NCI-H774 (cell line): ENCODE results near the gene YRDC.
A peak's percentile ranks its signal among the peaks of the same experiment; 100 is the strongest.

Experiments used
- DNase-seq: peaks from one replicate; lab custom pipeline; 2025; lab: John Stamatoyannopoulos, UW

The YRDC gene, protein sequence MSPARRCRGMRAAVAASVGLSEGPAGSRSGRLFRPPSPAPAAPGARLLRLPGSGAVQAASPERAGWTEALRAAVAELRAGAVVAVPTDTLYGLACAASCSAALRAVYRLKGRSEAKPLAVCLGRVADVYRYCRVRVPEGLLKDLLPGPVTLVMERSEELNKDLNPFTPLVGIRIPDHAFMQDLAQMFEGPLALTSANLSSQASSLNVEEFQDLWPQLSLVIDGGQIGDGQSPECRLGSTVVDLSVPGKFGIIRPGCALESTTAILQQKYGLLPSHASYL

DNA sequence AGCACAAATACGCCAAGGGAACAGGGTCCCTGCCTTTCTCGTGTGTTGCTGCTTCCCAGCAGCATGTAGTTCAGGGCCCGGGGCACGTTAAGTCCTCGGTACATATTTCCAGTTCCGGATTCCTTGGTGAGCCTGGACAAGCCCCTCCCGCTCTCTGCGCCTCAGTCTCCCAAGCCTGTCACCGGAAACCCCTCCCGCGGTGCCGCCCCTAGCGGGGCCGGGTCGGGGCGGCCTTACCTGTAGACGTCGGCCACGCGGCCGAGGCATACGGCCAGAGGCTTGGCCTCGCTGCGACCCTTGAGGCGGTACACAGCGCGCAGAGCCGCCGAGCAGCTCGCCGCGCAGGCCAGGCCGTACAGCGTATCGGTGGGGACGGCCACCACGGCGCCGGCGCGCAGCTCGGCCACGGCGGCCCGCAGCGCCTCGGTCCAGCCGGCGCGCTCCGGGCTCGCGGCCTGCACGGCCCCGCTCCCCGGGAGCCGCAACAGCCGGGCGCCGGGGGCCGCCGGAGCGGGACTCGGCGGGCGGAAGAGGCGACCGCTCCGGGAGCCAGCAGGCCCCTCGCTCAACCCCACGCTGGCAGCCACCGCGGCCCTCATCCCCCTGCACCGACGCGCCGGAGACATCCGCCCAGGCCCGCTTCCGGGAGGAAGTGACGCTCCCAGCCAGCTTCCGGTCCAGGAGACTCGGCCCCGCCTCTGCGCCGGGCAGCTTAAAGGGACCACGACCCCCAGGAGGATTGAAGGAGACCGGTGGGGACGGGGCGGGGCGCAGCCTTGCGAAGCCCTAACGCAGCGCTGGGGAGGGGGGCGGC is at the start of gene YRDC, which contains the start of gene C1orf122:
Gene YRDC, minus strand, starts transcription at position 654 of the 814 bp plus-strand sequence. Its CDS starts 28 bp downstream, at position 626.
Gene C1orf122, plus strand, starts transcription at position 236 of the 814 bp plus-strand sequence. CDS start 615 bp downstream, outside the sequence.
- DNase-seq = peak; percentile 98

DNA sequence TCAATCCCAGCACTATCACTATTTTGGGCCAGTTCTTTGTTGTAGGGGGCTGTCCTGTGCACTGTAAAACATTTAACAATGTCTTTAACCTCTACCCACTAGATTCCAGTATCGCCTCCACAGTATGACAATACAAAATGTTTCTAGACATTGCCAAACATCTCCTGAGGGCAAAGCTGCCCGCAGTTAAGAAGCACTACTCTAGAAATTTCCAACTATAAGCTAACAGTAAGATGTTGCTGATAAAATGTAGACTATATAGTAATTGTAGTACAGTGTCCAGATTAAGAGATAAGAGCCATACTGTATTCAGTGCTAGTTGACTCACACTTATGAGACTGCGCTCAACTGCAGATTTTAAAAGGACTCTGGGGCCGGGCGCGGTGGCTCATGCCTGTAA is 46.4 kb upstream of the YRDC start:
- DNase-seq = no peak

- DNase-seq = no peak
Observed at GRCh38 chr1:37853157-37853556, 45.1 kb upstream of the YRDC start.

DNA sequence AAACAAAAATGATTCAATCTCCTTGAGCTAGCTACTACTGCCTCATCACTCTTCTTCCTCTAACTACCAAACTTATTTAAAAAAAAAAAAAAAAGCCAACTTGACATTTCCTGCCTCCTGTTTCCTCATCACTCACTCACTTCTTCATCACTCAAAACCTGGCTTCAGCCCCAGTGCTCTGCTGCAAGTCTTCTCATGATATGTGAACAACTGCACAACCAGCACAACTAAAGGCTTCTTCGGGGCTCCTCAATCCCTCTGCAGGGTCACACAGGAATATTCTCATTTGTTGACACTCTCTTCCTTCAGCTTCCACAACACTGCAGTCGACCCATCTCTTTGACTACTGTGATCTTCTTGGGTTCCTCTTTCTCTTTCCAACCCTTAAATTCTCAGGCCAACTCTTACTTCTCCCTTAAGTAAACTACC is 43.8 kb upstream of the YRDC start:
- DNase-seq = no peak

DNA sequence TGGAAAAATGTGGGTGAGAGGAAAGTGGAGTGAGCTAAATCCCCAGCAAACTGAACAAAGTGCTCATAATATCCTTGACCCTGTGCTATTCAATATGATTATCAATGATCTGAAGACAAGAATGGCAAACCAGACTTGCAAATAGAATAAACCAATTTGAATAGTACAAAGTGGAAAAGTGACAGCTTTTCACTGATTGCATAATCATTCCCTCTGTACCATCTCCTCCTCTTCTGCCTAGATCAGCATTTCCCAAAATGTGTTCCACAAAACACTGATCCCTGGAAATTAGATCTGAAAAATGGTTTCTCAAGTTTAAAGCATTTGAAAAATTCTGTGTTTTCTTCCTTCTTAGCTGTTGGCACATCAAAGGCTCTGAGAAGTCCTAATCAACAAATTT is 43.3 kb upstream of the YRDC start:
- DNase-seq = no peak

- no peak for DNase-seq
Observed at GRCh38 chr1:37850352-37850955, 42.4 kb upstream of the YRDC start.

DNA sequence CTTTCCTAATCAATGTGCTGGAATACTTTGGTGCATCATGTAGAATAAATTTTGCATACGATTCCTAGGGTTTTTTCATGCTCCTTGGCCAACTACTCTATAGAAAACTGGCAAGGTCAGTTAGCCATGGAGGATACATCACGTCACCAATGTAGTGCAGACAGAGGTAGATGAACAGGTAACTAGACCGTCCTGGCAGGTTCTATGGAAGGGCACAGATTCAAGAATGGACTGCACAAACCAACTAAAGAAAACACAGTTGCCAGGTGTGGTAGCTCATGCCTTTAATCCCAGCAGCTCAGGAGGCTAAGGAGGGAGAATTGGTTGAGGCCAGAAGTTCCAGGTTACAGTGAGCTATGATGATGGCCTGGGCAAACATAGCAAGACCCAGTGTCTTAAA is 41.5 kb upstream of the YRDC start:
- no peak for DNase-seq

DNA sequence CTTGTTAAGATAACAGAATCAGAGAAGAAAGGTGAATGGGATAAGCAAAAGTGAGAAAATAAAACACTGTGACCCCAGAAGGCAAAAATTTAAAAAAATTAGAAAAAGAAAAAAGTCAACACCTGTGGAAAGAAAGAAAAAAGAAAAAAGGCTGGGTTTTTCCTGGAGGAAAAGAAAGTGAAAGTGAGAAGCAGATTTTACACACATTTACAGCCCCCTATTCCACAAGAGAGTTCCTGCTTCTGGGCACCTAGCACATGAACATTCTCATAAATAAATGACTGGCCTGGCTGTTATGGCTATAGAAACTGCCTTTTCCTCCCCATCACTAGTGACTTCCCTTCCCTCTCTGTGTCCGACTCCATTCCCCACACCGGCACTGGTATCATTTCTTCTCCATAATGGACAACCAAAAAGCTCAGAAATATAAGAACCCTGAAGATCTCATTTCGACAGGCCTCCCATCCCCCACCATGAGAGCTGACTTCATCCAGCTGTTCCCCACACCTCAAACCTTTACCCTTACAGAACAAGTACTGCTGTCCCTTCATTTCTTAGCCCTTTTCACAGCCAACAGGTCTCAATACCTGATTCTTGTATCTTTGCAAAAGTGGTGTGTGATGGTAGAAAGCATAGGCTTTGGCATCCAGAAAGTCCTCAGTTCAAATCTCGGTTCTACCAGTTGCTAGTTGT is 38.8 kb upstream of the YRDC start:
- no peak for DNase-seq

- DNase-seq = no peak
Observed at GRCh38 chr1:37845786-37846185, 37.8 kb upstream of the YRDC start.

DNA sequence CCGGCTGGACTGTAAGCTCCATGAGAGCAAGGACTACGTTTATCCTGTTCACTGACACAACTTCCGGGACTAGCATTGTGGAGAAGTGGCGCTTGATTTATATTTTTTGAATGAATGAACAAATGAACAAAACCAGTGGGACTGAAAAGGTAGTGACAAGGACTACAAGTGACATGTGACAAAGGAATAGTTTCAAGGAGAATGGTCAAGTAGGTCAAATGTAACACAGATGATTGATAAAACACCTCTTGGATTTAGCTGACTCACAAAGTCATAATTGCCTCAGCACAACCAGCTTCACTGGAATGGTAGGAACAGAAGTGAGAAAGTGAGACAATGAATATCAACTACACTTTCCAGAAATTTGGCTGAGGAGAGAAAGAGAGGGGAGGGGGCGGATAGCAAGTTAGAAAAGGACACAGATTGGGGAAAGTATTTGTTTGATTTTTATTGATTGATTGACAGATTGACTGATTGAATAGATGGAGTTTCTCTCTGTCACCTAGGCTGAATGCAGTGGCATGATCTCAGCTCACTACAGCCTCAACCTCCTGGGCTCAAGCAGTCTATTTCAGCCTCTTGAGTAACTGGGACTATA is 37.1 kb upstream of the YRDC start:
- DNase-seq = no peak

GRCh38 chr1:37844536-37844935 is 36.5 kb upstream of the YRDC start:
- DNase-seq = no peak

DNA sequence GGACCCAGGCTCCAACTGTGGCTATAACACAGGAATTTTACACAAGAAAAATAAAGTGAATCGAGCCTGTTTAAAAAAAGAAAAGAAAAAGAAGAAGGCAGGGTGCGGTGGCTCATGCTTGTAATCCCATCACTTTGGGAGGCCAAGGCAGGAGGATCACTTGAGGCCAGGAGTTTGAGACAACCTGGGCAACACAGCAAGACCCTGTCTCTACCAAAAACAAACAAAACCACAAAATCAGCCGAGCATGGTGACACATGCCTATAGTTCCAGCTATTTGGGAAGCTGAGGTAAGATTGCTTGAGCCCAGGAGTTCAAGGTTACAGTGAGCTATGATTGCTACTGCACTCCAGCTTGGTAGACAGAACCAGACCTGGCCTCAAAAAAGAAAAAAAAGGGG is 33.6 kb upstream of the YRDC start:
- DNase-seq = no peak

DNA sequence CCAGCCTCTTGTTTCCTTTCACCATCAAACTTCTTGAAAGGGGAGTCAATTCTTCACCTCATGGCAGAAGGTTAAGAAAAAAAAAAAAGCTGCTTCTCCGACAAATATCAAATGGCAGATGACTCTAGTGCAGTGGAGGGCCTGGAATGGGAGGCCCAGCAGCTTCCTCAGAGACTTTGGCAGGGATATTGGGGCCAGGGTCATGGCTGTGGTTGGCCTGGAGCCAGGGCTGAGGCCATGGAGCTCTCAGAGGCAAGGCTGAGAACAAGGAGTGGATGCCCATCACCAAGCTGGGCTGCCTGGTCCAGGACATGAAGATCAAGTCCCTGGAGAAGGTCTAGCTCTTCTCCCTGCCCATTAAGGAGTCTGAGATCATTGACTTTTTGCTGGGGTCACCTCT is 32.7 kb upstream of the YRDC start:
- DNase-seq = no peak

- DNase-seq = no peak
Observed at GRCh38 chr1:37839676-37840075, 31.7 kb upstream of the YRDC start.

DNA sequence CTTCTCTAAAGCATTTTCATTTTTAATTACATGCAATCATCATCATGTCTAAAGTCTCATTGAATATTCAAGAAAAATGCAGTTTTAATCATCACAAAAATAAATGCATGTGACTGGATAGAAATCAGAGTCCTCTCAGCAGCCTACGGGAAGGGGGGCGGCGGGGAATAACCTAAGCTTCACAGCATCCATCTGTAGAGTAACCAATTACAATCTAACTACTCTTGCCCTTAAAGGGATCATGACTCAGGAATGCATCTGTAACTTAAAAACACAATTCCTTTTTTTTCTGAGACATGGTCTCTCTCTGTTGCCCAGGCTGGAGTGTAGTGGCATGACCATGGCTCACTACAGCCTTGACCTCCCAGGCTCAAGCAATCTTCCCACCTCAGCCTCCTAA is 28.8 kb upstream of the YRDC start:
- DNase-seq = no peak

DNA sequence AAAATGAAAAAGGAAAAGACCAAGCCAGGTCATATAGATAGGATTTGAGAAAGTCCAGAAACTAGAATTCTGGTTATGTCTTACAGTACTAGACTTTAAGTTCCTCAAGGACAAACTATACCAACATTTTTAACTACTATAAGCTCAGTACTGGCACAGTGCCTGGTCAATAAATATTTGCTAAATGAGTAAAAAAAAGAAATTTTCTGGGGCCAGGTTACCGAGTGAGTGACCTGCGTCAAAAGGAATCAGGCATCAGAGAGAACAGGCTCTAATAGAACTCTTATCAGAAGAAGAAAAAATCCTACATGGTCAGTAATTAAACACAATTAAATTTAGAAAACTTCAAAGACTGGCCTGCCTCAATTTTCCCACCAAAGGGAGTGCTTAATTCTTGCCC is 23.8 kb upstream of the YRDC start:
- no peak for DNase-seq

GRCh38 chr1:37831109-37831508 is 23.1 kb upstream of the YRDC start:
- no peak for DNase-seq

GRCh38 chr1:37828410-37829074 is 20.5 kb upstream of the YRDC start:
- no peak for DNase-seq

DNA sequence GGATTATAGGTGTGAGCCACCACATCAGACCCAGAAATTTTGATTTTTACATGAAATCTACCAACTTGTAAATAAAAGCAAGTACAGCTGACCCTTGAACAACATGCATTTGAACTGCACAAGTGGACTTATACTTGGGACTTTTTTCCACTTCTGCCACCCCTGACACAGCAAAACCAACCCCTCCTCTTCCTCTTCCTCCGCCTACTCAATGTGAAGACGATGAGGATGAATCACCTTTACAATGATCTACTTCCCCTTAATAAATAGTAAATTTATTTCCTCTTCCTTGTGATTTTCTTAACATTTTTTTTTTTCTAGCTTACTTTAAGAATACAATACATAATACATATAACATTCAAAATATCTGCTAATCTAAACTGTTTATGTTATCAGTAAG is 17.5 kb upstream of the YRDC start:
- no peak for DNase-seq

GRCh38 chr1:37824001-37824400 is 16.0 kb upstream of the YRDC start:
- no peak for DNase-seq
